ENCODE results near the gene HBM.

Gene HBM

DNA sequence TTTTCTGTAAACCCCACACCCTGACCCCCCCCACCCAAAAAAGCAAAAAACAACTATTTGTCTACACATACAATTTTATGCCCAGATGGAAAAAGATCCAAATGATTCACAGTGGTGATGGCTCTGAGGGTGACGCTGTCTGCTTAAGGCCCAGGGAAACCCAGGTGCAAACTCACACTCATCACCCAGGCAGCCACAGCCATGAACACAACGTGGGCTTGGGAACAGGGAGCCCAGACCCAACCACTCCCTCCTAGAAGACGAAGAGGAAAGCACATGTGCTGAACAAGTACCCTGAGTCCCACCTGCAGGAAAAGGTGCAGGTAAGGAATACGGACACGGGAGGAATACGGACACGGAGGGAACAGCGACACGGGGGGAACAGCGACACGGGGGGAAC, 19.9 kb downstream of the HBM start:
- TF ChIP-seq, protein P1, sequence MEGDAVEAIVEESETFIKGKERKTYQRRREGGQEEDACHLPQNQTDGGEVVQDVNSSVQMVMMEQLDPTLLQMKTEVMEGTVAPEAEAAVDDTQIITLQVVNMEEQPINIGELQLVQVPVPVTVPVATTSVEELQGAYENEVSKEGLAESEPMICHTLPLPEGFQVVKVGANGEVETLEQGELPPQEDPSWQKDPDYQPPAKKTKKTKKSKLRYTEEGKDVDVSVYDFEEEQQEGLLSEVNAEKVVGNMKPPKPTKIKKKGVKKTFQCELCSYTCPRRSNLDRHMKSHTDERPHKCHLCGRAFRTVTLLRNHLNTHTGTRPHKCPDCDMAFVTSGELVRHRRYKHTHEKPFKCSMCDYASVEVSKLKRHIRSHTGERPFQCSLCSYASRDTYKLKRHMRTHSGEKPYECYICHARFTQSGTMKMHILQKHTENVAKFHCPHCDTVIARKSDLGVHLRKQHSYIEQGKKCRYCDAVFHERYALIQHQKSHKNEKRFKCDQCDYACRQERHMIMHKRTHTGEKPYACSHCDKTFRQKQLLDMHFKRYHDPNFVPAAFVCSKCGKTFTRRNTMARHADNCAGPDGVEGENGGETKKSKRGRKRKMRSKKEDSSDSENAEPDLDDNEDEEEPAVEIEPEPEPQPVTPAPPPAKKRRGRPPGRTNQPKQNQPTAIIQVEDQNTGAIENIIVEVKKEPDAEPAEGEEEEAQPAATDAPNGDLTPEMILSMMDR (IDR thresholded peaks at IDR 0.05; ENCODE audit: insufficient read depth, low read depth, low read length, missing control alignments) = no peak
- no peak overlapping the region for H3K4me3 ChIP-seq (ENCODE audit: low read depth, low read length)
- no peak for DNase-seq (ENCODE audit: low read depth)

DNA sequence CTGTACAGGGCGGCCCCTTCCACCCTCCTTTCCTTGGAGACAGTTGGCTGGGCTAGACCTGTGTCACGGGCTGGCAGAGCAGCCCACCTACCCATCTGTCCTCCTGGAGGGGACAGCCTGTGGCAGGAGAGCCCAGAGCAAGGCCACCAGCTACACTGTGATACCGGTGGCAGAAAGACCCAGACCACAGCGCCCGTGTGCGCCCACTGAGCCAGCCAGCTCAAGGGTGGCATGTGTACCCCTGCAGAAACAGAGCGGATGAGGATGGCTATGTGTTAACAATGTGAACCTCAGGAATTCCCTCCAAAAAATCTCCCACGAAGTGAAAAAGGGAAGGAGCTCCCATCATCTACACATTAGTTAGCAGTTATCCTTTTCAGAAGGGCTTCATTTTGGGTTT, 21.6 kb downstream of the HBM start:
- DNase-seq (ENCODE audit: low read depth) = no peak
- TF ChIP-seq, protein P1 (IDR thresholded peaks at IDR 0.05; ENCODE audit: insufficient read depth, low read depth, low read length, missing control alignments) = no peak
- H3K4me3 ChIP-seq (ENCODE audit: low read depth, low read length) = no peak overlapping the region

DNA sequence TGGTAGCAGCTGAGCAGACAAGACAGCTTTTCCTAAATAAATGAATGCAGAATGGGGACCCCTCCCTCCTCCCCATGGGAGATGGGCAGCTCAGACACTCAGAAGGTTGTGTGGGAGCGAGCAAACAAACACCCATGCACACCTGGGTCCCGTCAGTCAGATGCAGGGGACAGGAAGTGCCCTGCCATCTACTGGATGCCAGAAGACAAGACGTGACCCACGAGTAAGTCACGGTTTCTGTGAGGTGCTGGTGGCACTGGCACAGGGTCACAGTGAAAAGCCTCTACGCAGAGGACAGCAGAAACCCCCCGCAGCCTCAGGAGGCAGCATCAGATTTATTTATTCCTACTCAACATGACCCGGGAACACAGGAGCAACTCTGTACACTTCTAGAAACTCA, 22.9 kb downstream of the HBM start:
- TF ChIP-seq, protein P1 (IDR thresholded peaks at IDR 0.05; ENCODE audit: insufficient read depth, low read depth, low read length, missing control alignments) = peak; percentile 38
- H3K4me3 ChIP-seq (ENCODE audit: low read depth, low read length) = no peak overlapping the region
- DNase-seq (ENCODE audit: low read depth) = peak; percentile 28

DNA sequence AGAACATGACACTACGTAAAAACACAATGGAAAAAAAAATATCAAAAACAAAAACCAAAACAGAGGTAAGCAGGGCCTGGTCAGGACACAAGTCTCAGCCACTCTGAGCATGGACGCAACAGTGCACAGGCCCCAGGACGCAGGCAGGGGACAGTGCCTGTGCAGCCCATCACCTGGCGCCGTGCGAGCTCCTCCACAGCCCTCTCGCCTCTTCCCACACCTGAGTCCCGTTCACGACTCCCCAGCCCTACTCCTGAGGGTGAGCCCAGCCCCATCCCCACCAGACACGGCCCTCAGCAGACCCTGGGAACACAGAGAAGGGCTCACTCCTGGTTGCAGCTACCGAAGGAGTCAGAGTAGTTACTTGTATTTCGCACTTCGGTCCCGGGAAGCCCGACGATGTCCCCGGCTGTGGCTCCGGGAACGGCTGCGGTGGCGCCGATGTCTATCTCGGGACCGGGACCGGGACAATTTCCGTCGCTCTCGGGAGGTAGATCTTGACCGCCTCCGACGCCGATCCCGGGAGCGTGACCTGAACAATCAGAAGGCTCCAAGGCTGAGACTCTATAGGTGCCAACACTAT, 23.9 kb downstream of the HBM start:
- TF ChIP-seq, protein P1 (IDR thresholded peaks at IDR 0.05; ENCODE audit: insufficient read depth, low read depth, low read length, missing control alignments) = no peak
- H3K4me3 ChIP-seq (ENCODE audit: low read depth, low read length) = no peak overlapping the region
- no peak for DNase-seq (ENCODE audit: low read depth)

DNA sequence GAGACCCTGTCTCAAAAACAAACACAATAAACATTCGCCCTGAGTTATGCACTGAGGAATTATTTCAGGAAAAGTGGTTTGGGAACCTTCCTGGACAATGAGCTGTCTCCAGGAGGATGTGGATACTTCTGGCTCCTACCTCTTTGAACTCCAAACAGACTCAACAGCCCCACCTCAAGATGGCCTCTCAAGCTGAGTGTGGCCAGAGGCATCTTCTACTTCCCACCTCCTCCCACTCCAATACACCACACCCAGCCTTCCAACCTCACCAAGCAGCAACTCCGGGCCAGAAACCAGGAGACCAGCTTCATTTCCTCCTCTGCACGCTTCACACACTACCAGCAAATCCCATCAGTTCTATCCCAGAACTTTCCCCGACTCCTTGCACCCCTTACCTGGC, 26.1 kb downstream of the HBM start:
- DNase-seq (ENCODE audit: low read depth) = no peak
- TF ChIP-seq, protein P1 (IDR thresholded peaks at IDR 0.05; ENCODE audit: insufficient read depth, low read depth, low read length, missing control alignments) = no peak

DNA sequence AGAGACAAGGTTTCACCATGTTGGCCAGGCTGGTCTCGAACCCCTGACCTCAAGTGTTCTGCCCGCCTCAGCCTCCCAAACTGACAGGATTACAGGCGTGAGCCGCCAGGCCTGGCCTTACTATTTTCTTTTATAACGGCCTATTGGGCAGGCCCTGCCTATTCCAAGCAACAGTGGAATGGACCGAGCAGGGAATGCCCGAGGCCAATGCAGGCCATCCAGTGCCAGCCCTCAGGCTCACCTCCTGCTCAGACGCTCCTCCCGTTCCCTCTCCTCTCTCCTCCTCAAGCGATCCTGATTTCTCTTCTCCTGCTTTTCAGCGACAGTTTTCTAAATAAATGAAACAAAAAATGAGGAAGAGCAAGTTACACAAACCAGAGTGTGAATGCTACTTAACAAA, 26.9 kb downstream of the HBM start:
- H3K4me3 ChIP-seq (ENCODE audit: low read depth, low read length) = no peak overlapping the region
- TF ChIP-seq, protein P1 (IDR thresholded peaks at IDR 0.05; ENCODE audit: insufficient read depth, low read depth, low read length, missing control alignments) = no peak
- no peak for DNase-seq (ENCODE audit: low read depth)

More for the DNA sequence above, 26.1 kb downstream of the HBM start:
- H3K4me3 ChIP-seq (ENCODE audit: low read depth, low read length) = no peak overlapping the region

DNA sequence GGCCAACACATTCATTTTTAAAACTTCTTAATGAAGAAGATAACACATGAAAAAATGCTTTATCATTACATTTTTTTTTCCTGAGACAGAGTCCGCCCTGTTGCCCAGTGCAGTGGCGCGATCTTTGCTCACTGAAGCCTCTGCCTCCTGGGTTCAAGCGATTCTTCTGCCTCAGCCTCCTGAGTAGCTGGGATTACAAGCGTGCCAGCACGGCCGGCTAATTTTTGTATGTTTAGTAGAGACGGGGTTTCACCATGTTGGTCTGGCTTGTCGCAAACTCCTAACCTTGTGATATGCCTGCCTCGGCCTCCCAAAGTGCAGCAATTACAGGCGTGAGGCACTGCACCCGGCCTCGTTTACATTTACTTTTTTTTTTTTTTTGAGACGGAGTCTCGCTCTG, 27.7 kb downstream of the HBM start:
- TF ChIP-seq, protein P1 (IDR thresholded peaks at IDR 0.05; ENCODE audit: insufficient read depth, low read depth, low read length, missing control alignments) = no peak
- no peak overlapping the region for H3K4me3 ChIP-seq (ENCODE audit: low read depth, low read length)
- DNase-seq (ENCODE audit: low read depth) = no peak

Measured in GM12865 (cell line).